Stimulated activated CD8-positive, alpha-beta memory T cell treated with anti-CD3 and anti-CD28 coated beads, Interleukin-15, amount 100 ng/mL, for 48 hours (primary cell): ENCODE results near the gene NGDN.

Experiments
- DNase-seq, 2 donors: peaks; one replicate each; pipeline ENCODE4 v3.0.0-alpha.2; 2020; ENCODE audit warnings: low read depth in 2 of 2

The NGDN gene

GRCh38 chr14:23522643-23523198 is 53.2 kb downstream of the NGDN start:
- DNase-seq: no peak

GRCh38 chr14:23523229-23524016 is 53.9 kb downstream of the NGDN start:
- DNase-seq: no peak

- DNase-seq: no peak
Observed at GRCh38 chr14:23524954-23525353, 55.5 kb downstream of the NGDN start.

- DNase-seq: no peak
Observed at GRCh38 chr14:23525611-23526010, 56.1 kb downstream of the NGDN start.
